ENCODE data around the gene CLIP1.
A peak's percentile ranks its signal among the peaks of the same experiment; 100 is the strongest.
"Not testable (repeated sequence)": the region's sequence is repeated elsewhere in the genome, so short reads cannot be mapped to it uniquely, and the experiment has no call there.

Gene CLIP1

GRCh38 chr12:122266230-122266901 is 156.1 kb downstream of the CLIP1 start, which contains the start of gene VPS33A:
TSS of gene VPS33A (minus strand) at chr12:122266494. CDS start at chr12:122266408, 86 bp downstream.
- peak; percentile 69 to 100 (median 93) for DNase-seq

- DNase-seq, result peak in 26 of 58 donors; percentile 23 to 73 (median 55)
These were observed 156.6 kb downstream of the CLIP1 start for GRCh38 chr12:122265886-122266229.

GRCh38 chr12:122265476-122265875 is 157.0 kb downstream of the CLIP1 start:
- no peak for DNase-seq

- not testable (repeated sequence) for DNase-seq
These were observed 161.7 kb downstream of the CLIP1 start for GRCh38 chr12:122260735-122261134.

GRCh38 chr12:122258939-122259338 is 163.5 kb downstream of the CLIP1 start:
- peak in 4 of 58 donors; percentile 11 to 23 (median 15) for DNase-seq

- DNase-seq, result not testable (repeated sequence)
These were observed 164.0 kb downstream of the CLIP1 start for GRCh38 chr12:122258462-122258861.

- no peak for DNase-seq
These were observed 171.9 kb downstream of the CLIP1 start for GRCh38 chr12:122250536-122250935.

GRCh38 chr12:122250047-122250446 is 172.4 kb downstream of the CLIP1 start:
- peak in 3 of 58 donors; percentile 6 to 21 (median 10) for DNase-seq

GRCh38 chr12:122245553-122245952 is 176.9 kb downstream of the CLIP1 start:
- no peak for DNase-seq

- DNase-seq, result no peak
These were observed 177.7 kb downstream of the CLIP1 start for GRCh38 chr12:122244565-122245371.

- DNase-seq, result no peak
These were observed 178.5 kb downstream of the CLIP1 start for GRCh38 chr12:122243965-122244364.

GRCh38 chr12:122238861-122239260 is 183.6 kb downstream of the CLIP1 start:
- no peak for DNase-seq

GRCh38 chr12:122235741-122236140 is 186.7 kb downstream of the CLIP1 start:
- no peak for DNase-seq

- DNase-seq, result no peak
These were observed 189.8 kb downstream of the CLIP1 start for GRCh38 chr12:122232691-122233090.

GRCh38 chr12:122230798-122231197 is 191.7 kb downstream of the CLIP1 start:
- no peak for DNase-seq

GRCh38 chr12:122228092-122228491 is 194.4 kb downstream of the CLIP1 start:
- DNase-seq, result no peak

GRCh38 chr12:122227341-122227740 is 195.1 kb downstream of the CLIP1 start:
- no peak for DNase-seq

GRCh38 chr12:122226366-122227125 is 195.9 kb downstream of the CLIP1 start:
- no peak for DNase-seq

GRCh38 chr12:122225683-122226365 is 196.6 kb downstream of the CLIP1 start, which contains the start of gene DIABLO:
TSS of gene DIABLO (minus strand) at chr12:122226052. CDS start at chr12:122226014, 38 bp downstream.
- peak; percentile 96 to 100 (median 100) for DNase-seq
